GM12872 (cell line): ENCODE data around the gene GAS6.

ENCODE experiments used
- CTCF ChIP-seq: IDR thresholded peaks from 3 replicates; pipeline ENCODE4 v1.5.1; 2011; ENCODE audit warnings: low read depth, mild to moderate bottlenecking, low read length, moderate library complexity; ENCODE audit not compliant: insufficient read depth

GAS6 gene

DNA sequence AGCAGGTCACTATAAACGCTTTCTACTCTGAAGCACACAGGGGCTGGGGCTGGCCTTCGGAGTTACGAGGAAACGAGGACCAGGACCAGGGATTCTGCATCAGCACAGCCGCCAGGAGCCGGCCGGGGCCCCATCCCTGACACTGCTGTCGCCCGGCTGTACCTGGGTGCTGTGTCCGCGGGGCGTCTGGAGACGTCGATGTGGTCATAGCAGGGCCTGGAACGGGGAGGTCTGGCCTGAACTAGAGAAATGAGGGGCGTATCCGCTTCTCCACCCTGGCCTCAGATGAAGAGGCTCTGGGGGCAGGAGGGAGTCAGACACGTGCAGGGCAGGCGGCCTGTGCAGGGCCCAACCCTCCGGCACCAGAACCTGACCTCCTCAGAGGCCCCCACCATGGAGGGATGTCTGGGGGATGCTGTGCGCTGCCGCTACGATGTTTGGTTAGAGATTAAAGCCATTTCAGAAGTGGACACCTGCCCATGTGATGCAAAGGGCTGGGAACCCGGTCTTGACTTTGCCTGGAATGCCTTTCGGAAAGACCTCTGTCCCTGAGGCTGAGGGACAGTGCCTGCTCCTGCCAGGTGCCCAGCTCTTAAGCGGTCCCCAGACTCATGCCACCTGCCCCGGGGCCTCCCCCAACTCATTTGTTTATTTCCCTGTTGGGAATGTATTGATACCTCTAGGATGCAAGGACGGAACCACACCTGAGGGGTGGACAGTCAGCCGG lies 21.4 kb downstream of the GAS6 start:
- no peak for TF ChIP-seq CTCF

DNA sequence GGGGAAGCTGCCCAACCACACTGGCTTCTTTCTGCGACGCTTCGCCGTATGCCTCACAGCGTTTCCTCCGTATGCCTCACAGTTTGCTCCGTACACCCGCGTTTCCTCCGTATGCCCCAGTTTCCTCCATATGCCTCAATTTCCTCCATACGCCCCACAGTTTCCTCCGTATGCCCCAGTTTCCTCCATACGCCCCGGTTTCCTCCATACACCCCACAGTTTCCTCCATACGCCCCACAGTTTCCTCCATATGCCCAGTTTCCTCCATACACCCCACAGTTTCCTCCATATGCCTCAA lies 22.6 kb downstream of the GAS6 start:
- TF ChIP-seq CTCF: no peak

DNA sequence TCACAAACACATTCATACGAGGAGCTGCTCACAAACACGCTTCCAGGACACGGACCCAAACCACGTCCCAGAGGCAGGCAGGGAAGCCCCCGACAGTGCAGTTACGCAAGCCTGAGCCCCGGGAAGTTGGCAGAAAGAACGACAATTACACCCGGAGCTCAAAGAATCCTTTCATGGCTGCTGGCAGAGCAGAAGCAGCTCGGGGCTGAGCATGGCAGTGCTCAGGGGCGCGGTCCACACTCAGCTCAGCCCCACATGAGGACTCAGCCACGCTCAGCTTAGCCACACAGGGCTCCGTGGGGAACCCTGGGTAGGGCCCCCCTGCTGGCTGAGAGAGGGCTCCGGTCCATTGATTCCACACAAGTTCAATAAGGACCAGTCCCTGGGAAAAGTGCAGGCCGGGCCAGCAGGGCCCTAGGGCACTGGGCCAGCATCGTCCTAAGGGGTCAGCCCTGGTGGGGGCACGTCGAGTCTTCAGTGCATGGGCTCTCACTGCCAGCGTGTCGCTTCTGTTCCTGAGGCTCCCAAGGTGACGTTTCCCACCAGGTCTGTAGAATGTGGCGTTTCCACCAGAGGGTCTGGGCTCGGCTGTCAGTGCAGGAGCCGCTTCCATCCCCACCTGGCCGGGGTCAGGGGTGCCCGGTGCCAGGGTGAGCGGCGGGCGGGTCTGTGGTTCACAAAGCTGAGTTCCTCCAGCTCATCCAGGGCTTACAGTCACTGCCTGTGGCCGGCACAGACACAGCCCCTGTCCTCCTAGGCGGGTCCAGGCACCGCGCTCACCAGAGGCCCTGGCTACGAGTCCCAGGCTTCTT lies 23.1 kb downstream of the GAS6 start:
- TF ChIP-seq CTCF: no peak

DNA sequence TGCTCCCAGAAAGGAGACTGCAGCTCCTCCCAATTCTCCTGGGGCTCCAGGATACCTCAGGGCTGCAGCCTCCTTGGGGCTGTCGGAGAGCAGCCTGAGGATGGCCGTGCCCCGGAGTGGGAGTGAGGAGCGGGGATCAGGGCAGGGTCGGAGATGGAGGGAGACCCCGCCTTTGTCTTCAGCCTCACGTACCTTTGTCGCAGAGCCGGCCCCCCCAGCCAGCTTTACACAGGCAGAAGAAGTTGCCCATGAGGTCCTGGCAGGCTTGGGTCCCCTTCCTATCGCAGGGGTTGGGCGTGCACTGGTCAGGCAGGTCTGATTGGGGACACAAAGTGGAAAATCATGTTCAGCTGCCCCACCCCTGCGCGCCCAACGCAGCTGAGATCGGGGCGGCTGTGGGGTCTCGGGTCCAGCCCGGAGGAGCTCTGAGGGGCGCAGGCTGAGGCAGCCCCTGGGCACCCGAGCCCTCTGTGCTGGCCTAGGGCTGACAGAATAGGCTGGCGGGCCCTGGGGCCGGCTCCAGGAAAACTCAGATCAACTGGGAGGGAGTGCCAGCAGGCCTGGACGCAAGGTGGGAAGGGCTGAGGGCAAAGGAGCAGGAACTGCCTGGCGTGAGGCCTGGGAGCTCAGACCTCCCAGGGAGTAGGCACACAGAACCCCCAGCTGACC lies 24.2 kb downstream of the GAS6 start:
- no peak for TF ChIP-seq CTCF

- no peak for TF ChIP-seq CTCF
These were observed 25.1 kb downstream of the GAS6 start for GRCh38 chr13:113838711-113839201.

GRCh38 chr13:113837560-113838355 lies 26.1 kb downstream of the GAS6 start:
- no peak for TF ChIP-seq CTCF
